SU-DHL-6 (cell line): ENCODE results near the gene HDAC6.

Source experiments
- EZH2phosphoT487 ChIP-seq: fragments of 200-600 bp; sonication (generic), shearing (Covaris generic); conservative IDR thresholded peaks from 2 replicates; pipeline ENCODE4 v1.6.1; 2018; ENCODE audit warnings: mild to moderate bottlenecking, antibody characterized with exemption, low read length, moderate library complexity, mixed read lengths
- TF ChIP-seq, protein P1 (sequence below): fragments of 200-600 bp; sonication (generic); IDR thresholded peaks from one replicate; pipeline ENCODE4 v1.5.1; 2017; ENCODE audit warnings: antibody characterized with exemption, mild to moderate bottlenecking, low read length, moderate library complexity; ENCODE audit not compliant: insufficient read depth, poor library complexity, severe bottlenecking

DNA sequence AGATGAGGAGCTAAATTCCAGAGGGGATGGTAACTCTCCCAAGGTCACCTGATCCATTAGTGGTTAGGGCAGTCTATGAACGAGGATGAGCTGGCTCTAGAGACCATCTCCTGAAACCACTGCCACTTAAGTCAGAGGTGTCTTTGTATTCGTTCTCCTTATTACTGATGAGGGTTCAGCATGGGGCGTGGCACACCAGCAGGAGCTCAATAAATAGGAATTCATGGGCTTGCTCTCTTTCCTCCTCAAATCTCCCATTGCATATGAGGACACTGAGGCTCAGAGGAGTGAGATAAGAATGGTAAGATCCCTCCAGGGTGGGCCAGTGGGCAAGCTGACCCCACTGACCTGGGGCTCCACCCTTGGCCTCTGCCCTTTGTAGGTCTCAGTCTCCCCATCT is 17.1 kb upstream of the HDAC6 start:
- TF ChIP-seq, protein P1, sequence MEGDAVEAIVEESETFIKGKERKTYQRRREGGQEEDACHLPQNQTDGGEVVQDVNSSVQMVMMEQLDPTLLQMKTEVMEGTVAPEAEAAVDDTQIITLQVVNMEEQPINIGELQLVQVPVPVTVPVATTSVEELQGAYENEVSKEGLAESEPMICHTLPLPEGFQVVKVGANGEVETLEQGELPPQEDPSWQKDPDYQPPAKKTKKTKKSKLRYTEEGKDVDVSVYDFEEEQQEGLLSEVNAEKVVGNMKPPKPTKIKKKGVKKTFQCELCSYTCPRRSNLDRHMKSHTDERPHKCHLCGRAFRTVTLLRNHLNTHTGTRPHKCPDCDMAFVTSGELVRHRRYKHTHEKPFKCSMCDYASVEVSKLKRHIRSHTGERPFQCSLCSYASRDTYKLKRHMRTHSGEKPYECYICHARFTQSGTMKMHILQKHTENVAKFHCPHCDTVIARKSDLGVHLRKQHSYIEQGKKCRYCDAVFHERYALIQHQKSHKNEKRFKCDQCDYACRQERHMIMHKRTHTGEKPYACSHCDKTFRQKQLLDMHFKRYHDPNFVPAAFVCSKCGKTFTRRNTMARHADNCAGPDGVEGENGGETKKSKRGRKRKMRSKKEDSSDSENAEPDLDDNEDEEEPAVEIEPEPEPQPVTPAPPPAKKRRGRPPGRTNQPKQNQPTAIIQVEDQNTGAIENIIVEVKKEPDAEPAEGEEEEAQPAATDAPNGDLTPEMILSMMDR = no peak
- no peak for TF ChIP-seq EZH2phosphoT487
